Body of pancreas (tissue), 4 donors: ENCODE results near the gene SMARCD3. TPM values are rescaled to one million over a fixed set of nuclear protein-coding genes. Genes with fewer than 3 reads are reported as not detected.

Experiments
- ATAC-seq: fragments of 150-250 bp; one replicate; pipeline ENCODE4 v1.9.1; 2016
- DNase-seq, 4 donors: peaks; one replicate each; pipeline ENCODE4 v3.0.0-alpha.2; 2019
- H3K27ac ChIP-seq, 4 donors: fragments of 200-600 bp; sonication (generic); 1 replicate in 3 of 4; 2 replicates in 1 of 4; pipeline versions ENCODE4 v1.5.1 to v1.6.1; 2016 to 2019; ENCODE audit warnings: mild to moderate bottlenecking in 1 of 4, mixed read lengths in 1 of 4, moderate library complexity in 1 of 4
- H3K27me3 ChIP-seq, 2 donors: fragments of 200-600 bp; sonication (generic); one replicate each; pipeline ENCODE4 v1.6.0; 2016; ENCODE audit warnings: mild to moderate bottlenecking in 1 of 2
- H3K36me3 ChIP-seq, 2 donors: fragments of 200-600 bp; sonication (generic); replicated peaks in 1 of 2; 2 replicates each; pipeline ENCODE4 v1.5.1; 2016; ENCODE audit warnings: low read depth in 2 of 2; ENCODE audit not compliant: insufficient read depth in 1 of 2
- H3K4me1 ChIP-seq: fragments of 200-600 bp; sonication (generic); one replicate; pipeline ENCODE4 v1.6.0; 2016
- H3K4me3 ChIP-seq, 2 donors: fragments of 200-600 bp; sonication (generic); 1 replicate in 1 of 2; 2 replicates in 1 of 2; pipeline ENCODE4 v1.5.1; 2016 to 2019
- H3K9me3 ChIP-seq, 3 donors: fragments of 200-600 bp; sonication (generic); 1 replicate in 2 of 3; 2 replicates in 1 of 3; pipeline ENCODE4 v1.5.1; 2016
- POLR2A ChIP-seq, 3 donors: fragments of 450-650 bp; IDR thresholded peaks; one replicate each; pipeline ENCODE4 v1.6.1; 2016; ENCODE audit warnings: antibody characterized with exemption in 3 of 3, mild to moderate bottlenecking in 2 of 3
- WGBS, 2 donors: methylation state at CpG; one replicate each; pipeline ENCODE4 v1.1.5; 2017; 5-methylcytosine and 5-hydroxymethylcytosine counted together
- intact Hi-C: fragments of 100-400 bp; cut with DNase I; formaldehyde crosslinking; loops from one replicate; pipeline ENCODE4 v1.15.1; 2023
- total RNA-seq, 2 donors: library from RNA; depleted of rRNA; stranded (reverse); fragments of >200 nt; gene quantifications; one replicate each; pipeline ENCODE4 v1.1.0, GENCODE V29; 2016
- TF ChIP-seq, protein P1 (sequence below), 7 experiments: fragments of 450-650 bp in 4 of 7; fragments of 200-600 bp in 3 of 7; sonication (generic) in 3 of 7; IDR thresholded peaks; one replicate each; pipeline ENCODE4 v1.5.1; 2016 to 2019; ENCODE audit warnings: antibody characterized with exemption in 7 of 7

SMARCD3 gene
- total RNA-seq, 2 donors from 2014 or later = 22.3 to 37.2 TPM

DNA sequence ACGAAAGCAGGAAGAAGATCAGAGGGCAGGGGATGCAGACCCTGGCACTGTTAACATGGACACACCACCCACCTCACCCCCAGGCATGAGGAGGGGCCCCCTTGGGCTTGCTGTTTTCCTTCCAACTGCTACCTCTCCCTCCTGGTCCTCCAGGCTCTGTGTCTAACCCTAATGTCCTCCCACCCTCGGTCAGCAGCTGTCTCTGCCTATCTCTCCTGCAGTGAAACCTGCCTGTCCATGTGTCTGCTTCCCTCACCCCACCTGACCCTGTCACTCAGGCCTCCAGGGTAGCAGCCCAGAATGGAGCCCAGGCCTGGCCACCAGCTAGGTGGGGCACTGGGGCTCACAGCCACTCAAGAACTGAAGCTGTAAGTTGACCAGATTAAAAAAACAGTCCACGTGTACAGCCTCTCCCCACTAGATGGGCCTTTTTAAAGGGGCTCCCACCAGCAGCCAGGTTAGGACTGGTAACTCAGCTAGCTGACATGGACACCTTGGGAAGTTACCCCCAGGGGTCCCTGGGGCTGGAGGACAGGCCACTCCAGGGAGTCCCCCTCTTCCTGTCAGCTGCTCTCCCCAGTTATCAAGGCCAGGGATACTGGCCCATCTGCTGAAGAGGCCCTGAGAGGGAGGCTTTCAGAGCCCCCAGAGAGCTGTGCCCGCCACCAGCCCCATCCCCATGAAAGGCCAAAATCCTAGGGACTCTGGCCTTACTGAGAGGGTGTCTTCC, 1.5 kb downstream of the SMARCD3 start:
- intact Hi-C loops = no loop called here
- no peak for DNase-seq

DNA sequence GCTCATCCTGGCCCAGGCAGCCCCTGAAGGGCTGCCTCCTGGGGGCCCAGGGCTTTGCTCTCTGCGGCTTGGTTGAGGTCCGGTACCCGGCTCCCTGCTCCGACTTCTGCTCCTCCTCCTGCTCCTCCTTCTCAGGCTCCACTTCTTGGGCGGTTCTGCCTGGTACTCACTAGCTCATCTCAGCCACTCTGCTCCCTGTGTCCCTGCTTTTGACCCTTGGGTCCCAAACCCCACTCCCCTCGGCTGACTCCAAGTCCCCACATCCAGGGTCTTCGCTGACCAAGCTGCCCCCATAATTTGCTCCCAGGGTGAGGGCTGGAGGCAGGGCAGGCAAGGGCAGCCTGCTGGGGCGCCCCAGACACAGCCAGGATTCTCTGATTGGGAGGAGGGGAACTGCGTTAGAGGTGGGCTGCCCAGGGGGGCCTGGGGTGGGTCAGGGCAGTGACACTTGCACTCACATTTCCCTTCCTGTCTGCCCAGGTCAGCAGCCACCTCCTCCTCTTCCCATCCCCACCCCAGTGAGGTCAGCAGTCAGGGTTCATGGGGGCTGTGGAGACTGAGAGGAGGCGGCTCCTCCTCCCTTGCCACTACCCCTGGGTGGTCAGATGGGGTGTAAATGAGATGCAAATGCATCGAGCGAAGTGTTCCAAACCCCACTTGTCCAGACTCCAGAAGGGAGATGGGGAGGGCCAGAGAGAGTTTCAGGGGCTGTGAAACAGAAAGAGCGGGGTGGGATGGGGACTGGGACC, 2.2 kb downstream of the SMARCD3 start:
- ATAC-seq = no peak
- TF ChIP-seq, protein P1, sequence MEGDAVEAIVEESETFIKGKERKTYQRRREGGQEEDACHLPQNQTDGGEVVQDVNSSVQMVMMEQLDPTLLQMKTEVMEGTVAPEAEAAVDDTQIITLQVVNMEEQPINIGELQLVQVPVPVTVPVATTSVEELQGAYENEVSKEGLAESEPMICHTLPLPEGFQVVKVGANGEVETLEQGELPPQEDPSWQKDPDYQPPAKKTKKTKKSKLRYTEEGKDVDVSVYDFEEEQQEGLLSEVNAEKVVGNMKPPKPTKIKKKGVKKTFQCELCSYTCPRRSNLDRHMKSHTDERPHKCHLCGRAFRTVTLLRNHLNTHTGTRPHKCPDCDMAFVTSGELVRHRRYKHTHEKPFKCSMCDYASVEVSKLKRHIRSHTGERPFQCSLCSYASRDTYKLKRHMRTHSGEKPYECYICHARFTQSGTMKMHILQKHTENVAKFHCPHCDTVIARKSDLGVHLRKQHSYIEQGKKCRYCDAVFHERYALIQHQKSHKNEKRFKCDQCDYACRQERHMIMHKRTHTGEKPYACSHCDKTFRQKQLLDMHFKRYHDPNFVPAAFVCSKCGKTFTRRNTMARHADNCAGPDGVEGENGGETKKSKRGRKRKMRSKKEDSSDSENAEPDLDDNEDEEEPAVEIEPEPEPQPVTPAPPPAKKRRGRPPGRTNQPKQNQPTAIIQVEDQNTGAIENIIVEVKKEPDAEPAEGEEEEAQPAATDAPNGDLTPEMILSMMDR (IDR thresholded peaks at IDR 0.05) = no peak
- TF ChIP-seq POLR2A (IDR thresholded peaks at IDR 0.05) = no peak
- intact Hi-C loops = no loop called here
- no peaks in the 10 kb centered on the region for H3K36me3 ChIP-seq
- H3K4me1 ChIP-seq = peaks cover 73% of the 10 kb centered on the region
- WGBS, 2 donors = 67 to 81% methylated on average over 11 to 12 of the region's 13 CpGs
- H3K9me3 ChIP-seq = no peaks in the 10 kb centered on the region
- peak overlapping the region in 1 of 4 donors; percentile 87 for H3K27ac ChIP-seq
- no peak for DNase-seq
- H3K27me3 ChIP-seq = no peaks in the 10 kb centered on the region
- H3K4me3 ChIP-seq = no peak overlapping the region

More for the DNA sequence above, 1.5 kb downstream of the SMARCD3 start:
- H3K27ac ChIP-seq = peak overlapping the region in 3 of 4 donors; percentile 87 to 93 (median 93)
- TF ChIP-seq, protein P1 (IDR thresholded peaks at IDR 0.05) = no peak
- TF ChIP-seq POLR2A (IDR thresholded peaks at IDR 0.05) = no peak
- H3K4me3 ChIP-seq = no peak overlapping the region
- 41 to 48% methylated on average over 3 to 4 of the region's 4 CpGs for WGBS, 2 donors
- no peaks in the 10 kb centered on the region for H3K9me3 ChIP-seq
- H3K36me3 ChIP-seq = no peaks in the 10 kb centered on the region
- H3K4me1 ChIP-seq = peaks cover 78% of the 10 kb centered on the region
- H3K27me3 ChIP-seq = no peaks in the 10 kb centered on the region
- no peak for ATAC-seq

DNA sequence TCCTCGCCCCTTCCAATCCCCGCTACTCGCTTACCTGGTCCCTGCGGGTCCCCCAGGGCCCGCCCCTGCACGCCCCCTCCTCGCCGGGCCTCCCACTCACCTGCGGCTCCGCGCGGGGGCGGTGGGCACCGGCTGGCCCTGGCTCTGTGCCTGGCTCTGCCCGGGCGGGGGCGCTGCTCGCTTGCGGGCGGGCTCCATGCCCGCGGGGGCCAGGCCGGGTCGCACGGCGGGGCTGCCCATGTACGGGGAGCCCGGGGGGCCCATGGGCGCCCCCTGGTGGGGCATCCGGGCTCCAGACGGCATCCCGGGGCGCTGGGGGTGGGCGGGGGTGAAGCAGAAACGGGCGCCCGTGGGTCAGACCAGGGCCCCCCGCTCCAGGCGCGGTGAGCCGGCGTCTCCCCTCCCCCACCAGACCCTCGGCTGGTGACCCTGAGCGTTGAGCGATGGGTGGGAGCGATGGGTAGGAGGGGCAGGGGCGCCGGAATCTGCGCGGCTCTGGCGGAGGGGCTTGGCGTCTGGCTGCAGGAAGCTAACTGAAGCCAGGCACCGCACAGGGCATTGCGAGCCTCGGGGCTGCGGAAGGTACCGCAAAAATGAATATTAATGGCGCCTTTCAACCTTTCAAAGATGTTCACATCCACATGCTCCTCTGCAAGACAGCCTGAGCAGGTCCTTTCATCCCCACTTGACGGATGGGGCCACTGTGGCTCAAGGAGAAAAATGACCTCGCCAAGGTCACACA, 3.0 kb downstream of the SMARCD3 start:
- no peaks in the 10 kb centered on the region for H3K36me3 ChIP-seq
- H3K9me3 ChIP-seq = no peaks in the 10 kb centered on the region
- peaks cover 65% of the 10 kb centered on the region for H3K4me1 ChIP-seq
- no peak overlapping the region for H3K4me3 ChIP-seq
- DNase-seq (peak in 2 of 4 donors; percentile 45 to 61), ATAC-seq (no peak)
- TF ChIP-seq POLR2A (IDR thresholded peaks at IDR 0.05) = no peak
- TF ChIP-seq, protein P1 (IDR thresholded peaks at IDR 0.05) = peak in 6 of 7 experiments; percentile 20 to 72 (median 40)
- no peaks in the 10 kb centered on the region for H3K27me3 ChIP-seq
- WGBS, 2 donors = 15 to 23% methylated on average over 6 to 41 of the region's 60 CpGs
- H3K27ac ChIP-seq = peak overlapping the region in 1 of 4 donors; percentile 21
- intact Hi-C loops = no loop called here

DNA sequence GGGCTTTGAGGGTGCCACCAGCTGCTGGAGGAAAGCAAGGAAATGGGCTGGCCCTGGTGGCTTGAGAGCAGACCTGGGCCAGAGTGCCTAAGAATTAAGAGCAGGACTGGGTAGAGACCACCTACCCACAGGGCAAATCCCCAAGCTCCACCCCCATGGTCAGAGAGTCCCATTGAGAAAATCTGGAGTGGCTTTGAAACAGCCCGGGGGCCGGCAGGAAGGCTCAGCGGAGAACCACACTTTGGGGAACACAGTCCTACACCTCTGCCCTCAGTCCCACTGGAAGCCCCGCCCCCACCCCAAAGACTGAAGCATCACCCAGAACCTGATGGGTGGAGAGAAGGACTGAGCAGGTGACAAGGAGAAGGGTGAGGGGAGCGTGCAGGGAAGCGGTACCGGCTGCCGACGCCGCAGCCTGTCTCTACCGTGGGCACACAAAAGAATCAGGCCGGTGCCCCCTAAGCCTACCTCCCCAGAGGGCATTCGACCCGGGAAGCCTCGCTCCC, 3.6 kb downstream of the SMARCD3 start:
- WGBS, 2 donors = 17 to 24% methylated on average over 15 of the region's 15 CpGs
- no peak for DNase-seq
- no peak for ATAC-seq
- no peaks in the 10 kb centered on the region for H3K9me3 ChIP-seq
- no peaks in the 10 kb centered on the region for H3K27me3 ChIP-seq
- no peak for TF ChIP-seq POLR2A (IDR thresholded peaks at IDR 0.05)
- TF ChIP-seq, protein P1 (IDR thresholded peaks at IDR 0.05) = no peak
- H3K4me3 ChIP-seq = no peak overlapping the region
- H3K27ac ChIP-seq = peak overlapping the region in 1 of 4 donors; percentile 21
- no peaks in the 10 kb centered on the region for H3K36me3 ChIP-seq
- peaks cover 59% of the 10 kb centered on the region for H3K4me1 ChIP-seq
- intact Hi-C loops = loop anchor here (5.0 kb wide), 1 partner anchor 62 kb away; no protein-coding TSS in a partner anchor
